ENCODE data around the gene DGLUCY.

DNA sequence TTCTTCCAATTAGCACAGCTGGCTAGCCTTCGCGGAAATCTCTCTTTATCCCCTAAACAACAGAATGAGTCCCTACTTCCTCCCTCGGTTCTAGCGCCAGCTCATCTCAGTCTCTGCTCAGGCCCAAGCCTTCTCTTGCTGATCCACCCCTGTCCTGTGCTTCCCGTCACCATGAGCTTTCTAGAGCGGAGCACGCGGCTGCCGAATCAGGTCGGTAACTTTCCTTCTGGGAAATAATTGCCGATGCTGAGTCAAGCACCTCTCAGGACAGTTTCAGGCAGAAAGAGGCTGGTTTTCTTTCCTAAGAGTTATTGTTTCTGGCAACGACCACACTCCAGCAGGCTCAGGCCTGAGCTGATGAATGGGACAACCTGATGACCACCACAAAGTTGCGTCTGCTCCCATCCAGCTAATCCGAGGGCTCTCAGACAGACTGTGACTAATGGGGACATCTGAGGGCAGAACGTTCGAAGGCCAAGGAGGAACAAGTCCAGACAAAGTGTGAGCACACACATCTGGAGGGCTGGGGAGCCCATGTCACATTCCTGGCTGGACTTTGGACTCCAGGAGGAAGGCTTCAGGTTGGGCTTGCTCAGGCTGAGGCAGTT lies 144.2 kb downstream of the DGLUCY start:
- no peak for TF ChIP-seq YY1 (IDR thresholded peaks at IDR 0.05; ENCODE audit: insufficient read depth, insufficient read length)
- no peak for TF ChIP-seq SUZ12 (IDR thresholded peaks at IDR 0.05; ENCODE audit: extremely low read depth, insufficient read depth, insufficient read length)

Measured in NT2/D1 (cell line).